COR-L47 (cell line): ENCODE measurements around the gene RSPO3.
A peak's percentile ranks its signal among the peaks of the same experiment; 100 is the strongest.

Experiments used
- DNase-seq: peaks from one replicate; lab custom pipeline; 2025; lab: John Stamatoyannopoulos, UW

Gene RSPO3

GRCh38 chr6:127164036-127164435 is 45.6 kb downstream of the RSPO3 start:
- no peak for DNase-seq

GRCh38 chr6:127164565-127164964 is 46.1 kb downstream of the RSPO3 start:
- DNase-seq = no peak

- no peak for DNase-seq
These were observed 54.9 kb downstream of the RSPO3 start for GRCh38 chr6:127173156-127173940.

GRCh38 chr6:127176146-127176545 is 57.7 kb downstream of the RSPO3 start:
- DNase-seq = no peak

GRCh38 chr6:127177030-127177922 is 58.8 kb downstream of the RSPO3 start:
- DNase-seq = no peak

- DNase-seq = no peak
These were observed 59.4 kb downstream of the RSPO3 start for GRCh38 chr6:127177923-127178231.

- DNase-seq = no peak
These were observed 60.3 kb downstream of the RSPO3 start for GRCh38 chr6:127178746-127179145.

GRCh38 chr6:127180426-127180825 is 62.0 kb downstream of the RSPO3 start:
- DNase-seq = no peak

GRCh38 chr6:127182501-127182900 is 64.0 kb downstream of the RSPO3 start:
- DNase-seq = no peak

- DNase-seq = no peak
These were observed 67.0 kb downstream of the RSPO3 start for GRCh38 chr6:127185437-127185995.

- DNase-seq = no peak
These were observed 68.4 kb downstream of the RSPO3 start for GRCh38 chr6:127186889-127187288.

- no peak for DNase-seq
These were observed 70.3 kb downstream of the RSPO3 start for GRCh38 chr6:127188744-127189143.

GRCh38 chr6:127190552-127190951 is 72.1 kb downstream of the RSPO3 start:
- DNase-seq = peak; percentile 12

- no peak for DNase-seq
These were observed 73.2 kb downstream of the RSPO3 start for GRCh38 chr6:127191716-127192115.

- DNase-seq = no peak
These were observed 74.6 kb downstream of the RSPO3 start for GRCh38 chr6:127192911-127193541.

- DNase-seq = no peak
These were observed 77.4 kb downstream of the RSPO3 start for GRCh38 chr6:127195833-127196232.

GRCh38 chr6:127198549-127198948 is 80.1 kb downstream of the RSPO3 start:
- no peak for DNase-seq

GRCh38 chr6:127199470-127199869 is 81.0 kb downstream of the RSPO3 start:
- no peak for DNase-seq

GRCh38 chr6:127200114-127200513 is 81.6 kb downstream of the RSPO3 start:
- DNase-seq = no peak

- no peak for DNase-seq
These were observed 82.8 kb downstream of the RSPO3 start for GRCh38 chr6:127201321-127201720.

GRCh38 chr6:127202676-127203075 is 84.2 kb downstream of the RSPO3 start:
- no peak for DNase-seq

- no peak for DNase-seq
These were observed 85.8 kb downstream of the RSPO3 start for GRCh38 chr6:127204281-127204680.

- no peak for DNase-seq
These were observed 86.6 kb downstream of the RSPO3 start for GRCh38 chr6:127205036-127205435.
